Measurements from ENCODE around the gene TH.
A peak's percentile ranks its signal among the peaks of the same experiment; 100 is the strongest.

GRCh38 chr11:2151500-2152257 is 19.9 kb downstream of the TH start:
- TF ChIP-seq CTCF (IDR thresholded peaks at IDR 0.05) = peak; percentile 75
- no peak for TF ChIP-seq EZH2phosphoT487 (IDR thresholded peaks at IDR 0.05)

Data from neural progenitor cell (in vitro differentiated cells).